Keratinocyte (primary cell): ENCODE data around the gene F5. TPM values are rescaled to one million over a fixed set of nuclear protein-coding genes. Genes with fewer than 3 reads are reported as not detected.

Source experiments
- DNase-seq: peaks from one replicate; pipeline ENCODE4 v3.0.0-alpha.2; 2011; ENCODE audit warnings: low read depth, missing footprints, low spot score
- FAIRE-seq: peaks from 2 replicates; lab custom pipeline; 2011; peaks lifted over from hg19 to GRCh38; lab: Jason Lieb, UNC
- H2AFZ ChIP-seq: 2 replicates; pipeline ENCODE4 v1.6.0; 2012; ENCODE audit warnings: low read length, control low read depth, inconsistent platforms; ENCODE audit not compliant: control insufficient read depth
- H3K27ac ChIP-seq: 2 replicates; pipeline ENCODE4 v1.5.1; 2011; ENCODE audit warnings: low read length; ENCODE audit not compliant: control insufficient read depth, insufficient read depth
- H3K27me3 ChIP-seq: 3 replicates; pipeline ENCODE4 v1.6.0; 2011; ENCODE audit warnings: low read length; ENCODE audit not compliant: control insufficient read depth, insufficient read depth; ENCODE audit errors: extremely low read depth
- H3K36me3 ChIP-seq, 2 experiments: 2 replicates in 1 of 2; 3 replicates in 1 of 2; pipeline ENCODE4 v1.5.1; 2011; ENCODE audit warnings: low read length in 2 of 2, mild to moderate bottlenecking in 1 of 2; ENCODE audit not compliant: control insufficient read depth in 2 of 2, insufficient read depth in 2 of 2; ENCODE audit errors: extremely low read depth in 1 of 2
- H3K4me1 ChIP-seq: 3 replicates; pipeline ENCODE4 v1.5.1; 2011; ENCODE audit warnings: low read length; ENCODE audit not compliant: control insufficient read depth, insufficient read depth; ENCODE audit errors: extremely low read depth
- H3K4me2 ChIP-seq: 3 replicates; pipeline ENCODE4 v1.6.0; 2011; ENCODE audit warnings: low read depth, low read length; ENCODE audit not compliant: control insufficient read depth, insufficient read depth; ENCODE audit errors: extremely low read depth
- H3K4me3 ChIP-seq, 3 experiments: fragments of 200-600 bp in 1 of 3; sonication (generic) in 1 of 3; 2 replicates in 2 of 3; 3 replicates in 1 of 3; pipeline ENCODE4 v1.5.1; 2011 to 2016; ENCODE audit warnings: low read length in 3 of 3, mild to moderate bottlenecking in 3 of 3, control low read depth in 2 of 3, inconsistent platforms in 1 of 3, low read depth in 1 of 3, mixed read lengths in 1 of 3, mixed run types in 1 of 3, moderate library complexity in 1 of 3; ENCODE audit not compliant: control insufficient read depth in 2 of 3, insufficient read depth in 2 of 3; ENCODE audit errors: extremely low read depth in 1 of 3
- H3K79me2 ChIP-seq: 2 replicates; pipeline ENCODE4 v1.6.0; 2012; ENCODE audit warnings: low read length; ENCODE audit not compliant: control insufficient read depth, insufficient read depth
- H3K9ac ChIP-seq: 3 replicates; pipeline ENCODE4 v1.6.0; 2011; ENCODE audit warnings: low read length; ENCODE audit not compliant: control insufficient read depth, insufficient read depth; ENCODE audit errors: extremely low read depth
- H3K9me1 ChIP-seq: 3 replicates; pipeline ENCODE4 v1.6.0; 2011; ENCODE audit warnings: low read length; ENCODE audit not compliant: control insufficient read depth, insufficient read depth; ENCODE audit errors: extremely low read depth
- H3K9me3 ChIP-seq: 2 replicates; pipeline ENCODE4 v1.5.1; 2012; ENCODE audit warnings: low read depth, low read length; ENCODE audit not compliant: control insufficient read depth
- H4K20me1 ChIP-seq: 3 replicates; pipeline ENCODE4 v1.6.0; 2011; ENCODE audit warnings: low read length; ENCODE audit not compliant: control insufficient read depth, insufficient read depth; ENCODE audit errors: extremely low read depth
- CTCF ChIP-seq, 3 experiments: IDR thresholded peaks in 1 of 3; conservative IDR thresholded peaks in 1 of 3; optimal IDR thresholded peaks in 1 of 3; 2 replicates in 2 of 3; 3 replicates in 1 of 3; pipeline versions ENCODE3 to v1.5.1; 2011; ENCODE audit warnings: low read length in 3 of 3, mild to moderate bottlenecking in 3 of 3, moderate library complexity in 2 of 3, control low read depth in 1 of 3, inconsistent platforms in 1 of 3; ENCODE audit not compliant: insufficient read depth in 2 of 3; ENCODE audit errors: extremely low read depth in 1 of 3
- EZH2 ChIP-seq: IDR thresholded peaks from one replicate; pipeline ENCODE4 v1.6.1; 2012; ENCODE audit warnings: inconsistent platforms, mild to moderate bottlenecking, low read length, moderate library complexity
- dilution Hi-C: fragments of 300-500 bp; cut with MboI; formaldehyde crosslinking; loops from one replicate; pipeline ENCODE4 v1.7.0; 2020; ENCODE audit warnings: low sequenced_read_pairs; ENCODE audit not compliant: extremely low pct_ligation_motif_present
- polyA plus RNA-seq, 5 experiments: library from polyadenylated mRNA; depleted of rRNA in 3 of 5; stranded (reverse) in 3 of 5; stranded (forward) in 1 of 5; unstranded in 1 of 5; fragments of >200 nt; gene quantifications; 1 replicate in 1 of 5; 2 replicates in 3 of 5; 3 replicates in 1 of 5; pipeline versions ENCODE4 v1.2.1 to v1.2.3, GENCODE V29; 2011 to 2012; ENCODE audit warnings: missing spikeins in 2 of 5, low read depth in 1 of 5, low replicate concordance in 1 of 5

The F5 gene
- polyA plus RNA-seq, 1 donor (not counting 4 experiments of a cell fraction or from before 2014, with no cell fraction given) = 0.01 TPM

- Histone ChIP-seq H3K4me3 (no peak overlapping the region), H3K9ac (no peak overlapping the region), H3K9me3 (no peaks in the 10 kb centered on the region), H3K27ac (no peak overlapping the region), H3K36me3 (no peaks in the 10 kb centered on the region), H3K27me3 (no peaks in the 10 kb centered on the region), H2AFZ (no peak overlapping the region), H3K4me1 (peaks cover 16% of the 10 kb centered on the region), H3K9me1 (no peaks in the 10 kb centered on the region), H3K79me2 (no peaks in the 10 kb centered on the region), H4K20me1 (no peaks in the 10 kb centered on the region), H3K4me2 (no peak overlapping the region)
- DNase-seq = no peak
- no peak for FAIRE-seq
- TF ChIP-seq CTCF (optimal IDR thresholded peaks at IDR 0.05 in 1 of 3, IDR thresholded peaks at IDR 0.05 in 1 of 3, conservative IDR thresholded peaks at IDR 0.05 in 1 of 3; ENCODE audit: extremely low read depth in 1 of 3, insufficient read depth in 2 of 3, low read length in 3 of 3) = no peak
- TF ChIP-seq EZH2 = no peak
- dilution Hi-C loops = no loop called here
Observed at GRCh38 chr1:169497317-169497716, 89.0 kb downstream of the F5 start.

- DNase-seq = no peak
- no peak overlapping the region for H3K9ac ChIP-seq
- H3K4me1 ChIP-seq = peaks cover 16% of the 10 kb centered on the region
- TF ChIP-seq CTCF (optimal IDR thresholded peaks at IDR 0.05 in 1 of 3, IDR thresholded peaks at IDR 0.05 in 1 of 3, conservative IDR thresholded peaks at IDR 0.05 in 1 of 3; ENCODE audit: extremely low read depth in 1 of 3, insufficient read depth in 2 of 3, low read length in 3 of 3) (no peak), EZH2 (no peak)
- H2AFZ ChIP-seq = peak overlapping the region; percentile 21
- H3K27me3 ChIP-seq = no peaks in the 10 kb centered on the region
- H3K9me3 ChIP-seq = no peaks in the 10 kb centered on the region
- H4K20me1 ChIP-seq = no peaks in the 10 kb centered on the region
- H3K4me3 ChIP-seq = no peak overlapping the region
- H3K9me1 ChIP-seq = no peaks in the 10 kb centered on the region
- peak; percentile 67 for FAIRE-seq
- peak overlapping the region; percentile 9 for H3K27ac ChIP-seq
- dilution Hi-C loops = no loop called here
- no peaks in the 10 kb centered on the region for H3K36me3 ChIP-seq
- no peaks in the 10 kb centered on the region for H3K79me2 ChIP-seq
- peak overlapping the region; percentile 20 for H3K4me2 ChIP-seq
Observed at GRCh38 chr1:169495916-169496315, 90.4 kb downstream of the F5 start.
